ENCODE results near the gene SPATS1. TPM values are rescaled to one million over a fixed set of nuclear protein-coding genes. Genes with fewer than 3 reads are reported as not detected.

The SPATS1 gene
- total and polyA plus RNA-seq, 7 donors = not detected

DNA sequence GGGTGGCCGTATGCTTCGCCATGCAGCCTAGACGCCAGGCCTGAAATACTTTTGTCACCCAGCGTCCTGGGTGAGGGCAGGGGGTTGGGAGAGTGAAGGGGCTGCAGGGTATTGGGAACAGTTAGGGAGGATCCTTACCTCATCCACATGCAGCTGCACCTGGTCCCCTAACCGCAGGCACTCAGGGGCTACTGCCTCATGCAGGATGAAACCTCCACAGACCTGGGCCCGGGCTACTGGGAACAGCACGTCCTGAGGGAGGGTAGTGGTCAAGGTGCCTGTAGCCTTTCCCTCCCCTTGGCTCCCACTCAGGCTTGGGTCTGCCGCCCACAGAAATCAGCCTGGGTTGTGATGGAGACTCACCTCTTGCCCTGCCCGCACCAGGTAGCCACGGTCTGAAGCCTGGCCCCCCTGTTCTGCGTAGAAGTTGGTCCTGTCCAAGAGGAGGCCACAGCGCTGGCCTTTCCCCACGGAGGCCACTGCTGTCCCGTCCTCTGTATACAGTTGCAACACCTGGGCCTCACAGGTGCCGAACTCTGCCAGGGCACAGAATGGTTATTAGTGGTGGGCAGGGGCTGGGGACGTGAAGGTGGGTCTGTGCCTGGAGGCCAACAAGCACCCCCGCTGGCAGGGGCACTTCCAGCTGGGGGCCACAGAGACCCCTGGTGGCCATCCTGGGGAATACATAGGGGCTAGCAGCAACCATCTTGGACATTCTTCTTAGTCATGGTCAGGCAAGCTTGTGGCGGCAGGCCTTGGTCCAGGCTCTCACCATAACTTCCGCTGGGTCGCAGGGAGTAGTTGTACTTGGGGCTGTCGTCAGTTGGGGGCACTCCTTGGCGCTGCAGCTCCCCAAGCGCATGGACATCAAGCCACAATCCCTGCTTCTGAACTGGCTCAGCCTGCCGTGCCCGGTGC is 37.9 kb upstream of the SPATS1 start:
- Histone ChIP-seq H3K27ac (no peak overlapping the region), H3K27me3 (ENCODE audit: insufficient read depth in 3 of 3, low read length in 2 of 3) (no peaks in the 10 kb centered on the region), H3K4me1 (no peaks in the 10 kb centered on the region), H3K9me3 (no peaks in the 10 kb centered on the region), H3K4me3 (no peak overlapping the region), H3K36me3 (ENCODE audit: insufficient read depth in 1 of 2, low read depth in 1 of 2) (peaks cover 4 to 94% of the 10 kb centered on the region in 2 donors)
- TF ChIP-seq, protein P1, sequence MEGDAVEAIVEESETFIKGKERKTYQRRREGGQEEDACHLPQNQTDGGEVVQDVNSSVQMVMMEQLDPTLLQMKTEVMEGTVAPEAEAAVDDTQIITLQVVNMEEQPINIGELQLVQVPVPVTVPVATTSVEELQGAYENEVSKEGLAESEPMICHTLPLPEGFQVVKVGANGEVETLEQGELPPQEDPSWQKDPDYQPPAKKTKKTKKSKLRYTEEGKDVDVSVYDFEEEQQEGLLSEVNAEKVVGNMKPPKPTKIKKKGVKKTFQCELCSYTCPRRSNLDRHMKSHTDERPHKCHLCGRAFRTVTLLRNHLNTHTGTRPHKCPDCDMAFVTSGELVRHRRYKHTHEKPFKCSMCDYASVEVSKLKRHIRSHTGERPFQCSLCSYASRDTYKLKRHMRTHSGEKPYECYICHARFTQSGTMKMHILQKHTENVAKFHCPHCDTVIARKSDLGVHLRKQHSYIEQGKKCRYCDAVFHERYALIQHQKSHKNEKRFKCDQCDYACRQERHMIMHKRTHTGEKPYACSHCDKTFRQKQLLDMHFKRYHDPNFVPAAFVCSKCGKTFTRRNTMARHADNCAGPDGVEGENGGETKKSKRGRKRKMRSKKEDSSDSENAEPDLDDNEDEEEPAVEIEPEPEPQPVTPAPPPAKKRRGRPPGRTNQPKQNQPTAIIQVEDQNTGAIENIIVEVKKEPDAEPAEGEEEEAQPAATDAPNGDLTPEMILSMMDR (IDR thresholded peaks at IDR 0.05) = peak; percentile 65
- ATAC-seq = peak; percentile 48 to 77 (median 60)
- intact Hi-C loops (cut with DNase I) = loop anchor here (5.0 kb wide), 1 partner anchor 37 kb away; the partner anchor contains the start of gene NFKBIE (in 2 of the 2)
- WGBS, 3 donors = 84 to 85% (median 84%) methylated on average over 25 of the region's 25 CpGs
- peak; percentile 30 to 61 for DNase-seq

DNA sequence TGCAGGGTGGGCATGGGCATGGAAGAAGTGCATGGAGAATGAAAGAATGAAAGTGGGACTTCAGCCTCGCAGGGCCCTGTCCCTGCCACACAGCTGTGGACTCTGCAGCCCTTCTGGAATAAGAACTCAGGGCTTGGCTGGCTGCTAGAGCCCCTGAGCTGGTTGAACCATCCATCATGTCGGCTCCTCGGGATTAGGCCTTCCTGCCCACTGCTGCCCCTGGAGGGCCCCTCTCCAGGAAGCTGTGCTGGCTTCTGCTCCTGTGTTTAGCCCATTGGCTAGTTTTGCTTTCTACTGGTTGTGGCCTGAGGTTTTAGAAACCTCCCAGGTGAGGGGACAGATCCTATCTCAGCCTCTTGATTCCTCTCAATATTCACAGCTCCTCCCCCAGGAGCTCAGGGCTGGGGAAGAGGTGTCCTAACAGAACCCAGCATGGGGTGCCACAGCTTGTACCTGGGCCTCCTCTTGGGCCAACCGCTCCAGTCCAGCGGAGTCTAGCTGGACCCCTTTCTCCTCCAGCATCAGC is 37.2 kb upstream of the SPATS1 start:
- WGBS, 3 donors = 85 to 88% (median 87%) methylated on average over 4 to 5 of the region's 5 CpGs
- TF ChIP-seq, protein P1 (IDR thresholded peaks at IDR 0.05) = no peak

DNA sequence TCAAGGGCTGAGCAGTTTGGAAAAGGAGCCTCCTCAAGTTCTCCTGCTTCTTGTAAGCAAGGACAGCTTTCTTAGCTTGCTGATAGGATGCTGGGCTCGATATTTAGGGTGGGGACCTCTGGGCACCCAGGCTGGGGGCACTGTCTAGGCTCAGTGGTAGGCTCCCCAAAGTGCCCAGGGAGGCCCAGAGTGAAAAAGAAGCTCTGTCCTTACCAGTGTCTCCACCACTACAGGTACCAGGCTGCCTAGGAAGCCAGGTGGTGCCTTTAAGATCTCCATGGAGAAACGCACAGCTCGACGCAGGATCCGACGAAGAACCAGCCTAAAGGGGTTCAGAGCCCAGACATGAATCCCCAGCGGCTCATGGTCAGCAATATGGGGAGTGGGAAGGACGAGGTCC is 35.7 kb upstream of the SPATS1 start:
- intact Hi-C loops (cut with DNase I) = loop anchor here (5.0 kb wide), 1 partner anchor 39 kb away; the partner anchor contains the start of gene NFKBIE (in 2 of the 2)
- 91 to 92% (median 92%) methylated on average over 8 of the region's 8 CpGs for WGBS, 3 donors
- Histone ChIP-seq H3K4me3 (no peak overlapping the region), H3K27me3 (ENCODE audit: insufficient read depth in 3 of 3, low read length in 2 of 3) (no peaks in the 10 kb centered on the region), H3K27ac (no peak overlapping the region), H3K9me3 (no peaks in the 10 kb centered on the region), H3K4me1 (no peaks in the 10 kb centered on the region), H3K36me3 (ENCODE audit: insufficient read depth in 1 of 2, low read depth in 1 of 2) (peaks cover 4 to 100% of the 10 kb centered on the region in 2 donors)
- no peak for DNase-seq
- ATAC-seq = no peak
- TF ChIP-seq, protein P1 (IDR thresholded peaks at IDR 0.05) = no peak

More for the DNA sequence above, 37.2 kb upstream of the SPATS1 start:
- Histone ChIP-seq H3K9me3 (no peaks in the 10 kb centered on the region), H3K27me3 (ENCODE audit: insufficient read depth in 3 of 3, low read length in 2 of 3) (no peaks in the 10 kb centered on the region), H3K36me3 (ENCODE audit: insufficient read depth in 1 of 2, low read depth in 1 of 2) (peaks cover 4 to 99% of the 10 kb centered on the region in 2 donors), H3K4me1 (no peaks in the 10 kb centered on the region), H3K27ac (no peak overlapping the region), H3K4me3 (no peak overlapping the region)
- DNase-seq (no peak), ATAC-seq (no peak)
- intact Hi-C loops (cut with DNase I) = loop anchor here (5.0 kb wide), 1 partner anchor 38 kb away; the partner anchor contains the start of gene NFKBIE (in 2 of the 2)

DNA sequence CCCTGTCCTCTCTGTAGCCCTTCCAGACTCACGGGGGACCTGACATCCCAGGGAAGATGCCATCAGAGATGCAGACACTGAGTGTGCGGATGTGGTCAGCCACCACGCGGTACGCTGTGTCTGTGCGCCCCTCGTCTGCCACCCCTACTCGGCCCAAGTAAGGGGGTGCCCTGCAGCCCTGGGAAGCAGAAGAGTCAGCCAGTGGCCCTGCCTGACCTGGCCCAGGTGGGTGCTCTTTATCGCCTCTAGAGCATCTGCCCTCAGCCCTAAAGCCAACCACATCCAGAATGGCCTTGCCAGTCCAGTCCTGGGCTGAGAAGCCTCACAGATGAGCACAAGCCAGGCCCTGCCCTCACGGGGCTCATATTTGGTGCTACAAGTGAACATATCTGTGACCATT is 35.2 kb upstream of the SPATS1 start:
- TF ChIP-seq, protein P1 (IDR thresholded peaks at IDR 0.05) = no peak
- H3K9me3 ChIP-seq = no peaks in the 10 kb centered on the region
- ATAC-seq (no peak), DNase-seq (no peak)
- H3K4me1 ChIP-seq = peaks cover 2% of the 10 kb centered on the region
- no peaks in the 10 kb centered on the region for H3K27me3 ChIP-seq (ENCODE audit: insufficient read depth in 3 of 3, low read length in 2 of 3)
- no peak overlapping the region for H3K4me3 ChIP-seq
- H3K36me3 ChIP-seq (ENCODE audit: insufficient read depth in 1 of 2, low read depth in 1 of 2) = peaks cover 4 to 95% of the 10 kb centered on the region in 2 donors
- WGBS, 3 donors = 95 to 100% (median 95%) methylated on average over 10 of the region's 10 CpGs
- intact Hi-C loops (cut with DNase I) = loop anchor here (5.0 kb wide), 1 partner anchor 40 kb away; the partner anchor contains the start of gene NFKBIE (in 2 of the 2)
- H3K27ac ChIP-seq = no peak overlapping the region
